ENCODE data around the gene NABP1.

NABP1 gene

DNA sequence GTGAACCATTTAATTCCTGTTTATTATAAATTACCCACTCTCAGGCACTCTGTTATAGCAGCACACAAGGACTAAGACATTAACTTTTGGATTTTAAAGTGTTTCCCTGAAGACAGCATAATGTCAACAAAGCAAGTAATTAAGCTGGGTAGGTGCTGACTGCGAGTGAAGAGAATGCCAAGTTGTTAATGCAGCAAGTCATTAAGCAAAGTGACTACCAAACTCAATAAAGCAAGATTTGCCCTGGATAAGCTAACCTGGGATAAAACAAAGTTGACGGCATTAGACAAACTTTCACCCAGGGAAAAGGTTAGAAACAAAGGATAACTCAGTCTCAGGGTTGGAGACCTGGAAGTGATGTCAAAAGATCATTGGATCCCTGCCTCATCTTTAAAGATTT is 28.4 kb upstream of the NABP1 start:
- no peak for DNase-seq (ENCODE audit: low read depth, low spot score)

DNA sequence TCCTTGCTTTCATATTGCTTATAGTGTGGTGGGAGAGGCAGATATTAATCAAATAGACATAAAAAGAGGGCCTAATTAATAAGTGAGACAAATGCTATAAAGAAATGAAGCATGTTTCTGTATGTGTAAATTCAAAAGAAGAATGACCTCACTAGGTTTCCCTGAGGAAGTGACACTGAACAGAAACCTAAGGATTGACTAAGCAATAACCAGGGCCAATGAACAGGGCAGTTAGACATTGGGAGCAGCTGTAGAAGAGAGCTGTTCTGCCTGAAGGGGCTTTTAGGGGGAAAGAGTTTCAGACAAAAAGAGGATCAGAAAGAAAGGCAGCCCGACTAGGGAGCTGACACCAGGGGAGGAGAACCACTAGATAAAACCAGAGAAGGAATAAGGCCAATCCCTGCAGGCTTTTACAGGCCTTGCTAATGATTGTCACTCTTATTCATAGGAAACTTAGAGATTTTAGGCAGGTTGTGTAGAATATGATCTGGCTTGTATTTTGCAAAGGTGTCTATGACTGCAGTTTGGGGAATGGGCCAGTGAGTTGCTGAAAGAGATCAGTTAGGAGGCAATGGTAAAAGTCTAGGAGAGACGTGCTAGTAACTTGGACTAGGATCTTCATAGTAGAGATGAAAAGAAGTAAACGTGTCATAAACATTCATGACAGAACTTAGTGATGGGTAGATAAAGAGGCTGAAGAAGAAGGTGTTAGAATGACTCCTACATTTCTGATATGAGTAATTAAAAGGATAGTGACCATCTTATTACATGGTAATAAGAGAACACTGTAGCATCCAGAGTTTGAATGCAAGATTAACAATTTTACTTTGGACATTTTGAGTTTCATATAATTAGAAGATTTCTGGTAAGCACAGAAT is 26.8 kb upstream of the NABP1 start:
- DNase-seq (ENCODE audit: low read depth, low spot score): no peak
- no peak overlapping the region for H3K4me3 ChIP-seq (ENCODE audit: low read depth, low read length)
- in situ Hi-C loops (cut with HindIII; ENCODE audit: low sequenced_read_pairs): no loop called here
- TF ChIP-seq, protein P1, sequence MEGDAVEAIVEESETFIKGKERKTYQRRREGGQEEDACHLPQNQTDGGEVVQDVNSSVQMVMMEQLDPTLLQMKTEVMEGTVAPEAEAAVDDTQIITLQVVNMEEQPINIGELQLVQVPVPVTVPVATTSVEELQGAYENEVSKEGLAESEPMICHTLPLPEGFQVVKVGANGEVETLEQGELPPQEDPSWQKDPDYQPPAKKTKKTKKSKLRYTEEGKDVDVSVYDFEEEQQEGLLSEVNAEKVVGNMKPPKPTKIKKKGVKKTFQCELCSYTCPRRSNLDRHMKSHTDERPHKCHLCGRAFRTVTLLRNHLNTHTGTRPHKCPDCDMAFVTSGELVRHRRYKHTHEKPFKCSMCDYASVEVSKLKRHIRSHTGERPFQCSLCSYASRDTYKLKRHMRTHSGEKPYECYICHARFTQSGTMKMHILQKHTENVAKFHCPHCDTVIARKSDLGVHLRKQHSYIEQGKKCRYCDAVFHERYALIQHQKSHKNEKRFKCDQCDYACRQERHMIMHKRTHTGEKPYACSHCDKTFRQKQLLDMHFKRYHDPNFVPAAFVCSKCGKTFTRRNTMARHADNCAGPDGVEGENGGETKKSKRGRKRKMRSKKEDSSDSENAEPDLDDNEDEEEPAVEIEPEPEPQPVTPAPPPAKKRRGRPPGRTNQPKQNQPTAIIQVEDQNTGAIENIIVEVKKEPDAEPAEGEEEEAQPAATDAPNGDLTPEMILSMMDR (IDR thresholded peaks at IDR 0.05; ENCODE audit: low read depth, low read length): no peak

More for the DNA sequence above, 28.4 kb upstream of the NABP1 start:
- in situ Hi-C loops (cut with HindIII; ENCODE audit: low sequenced_read_pairs): no loop called here
- TF ChIP-seq, protein P1 (IDR thresholded peaks at IDR 0.05; ENCODE audit: low read depth, low read length): no peak
- no peak overlapping the region for H3K4me3 ChIP-seq (ENCODE audit: low read depth, low read length)

DNA sequence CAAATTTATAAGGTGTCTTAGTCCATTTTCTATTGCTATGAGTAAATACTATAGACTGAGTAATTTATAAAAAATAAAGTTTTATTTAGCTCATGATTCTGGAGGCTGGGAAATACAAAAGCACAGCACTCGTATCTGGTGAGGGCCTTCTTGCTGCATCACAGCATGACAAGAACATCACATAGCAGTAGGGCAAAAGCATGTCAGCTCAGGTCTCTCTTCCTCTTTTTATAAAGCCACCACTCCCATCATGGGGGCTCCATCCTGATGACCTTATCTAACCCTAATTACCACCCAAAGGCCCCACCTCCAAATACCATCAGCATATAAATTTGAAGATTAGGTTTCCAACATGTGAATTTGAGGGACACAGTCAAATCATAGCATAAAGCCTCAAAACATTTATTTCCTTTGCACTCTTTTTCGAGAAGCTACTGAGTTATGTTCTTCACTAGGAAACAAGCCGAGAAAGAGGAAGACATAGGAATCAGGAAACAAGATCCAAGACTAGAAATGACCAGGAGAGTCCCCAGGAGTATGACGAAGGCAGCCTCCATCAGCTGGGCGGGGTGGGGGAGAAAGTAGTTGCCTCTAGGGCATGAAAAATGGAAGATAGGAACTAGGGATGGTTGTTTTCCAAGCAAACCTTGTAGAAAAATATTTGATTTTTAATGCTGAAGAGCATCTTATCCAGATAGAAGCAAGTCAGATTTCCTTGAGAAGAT is 24.1 kb upstream of the NABP1 start:
- in situ Hi-C loops (cut with HindIII; ENCODE audit: low sequenced_read_pairs): no loop called here
- TF ChIP-seq, protein P1 (IDR thresholded peaks at IDR 0.05; ENCODE audit: low read depth, low read length): no peak
- H3K4me3 ChIP-seq (ENCODE audit: low read depth, low read length): no peak overlapping the region
- DNase-seq (ENCODE audit: low read depth, low spot score): no peak

DNA sequence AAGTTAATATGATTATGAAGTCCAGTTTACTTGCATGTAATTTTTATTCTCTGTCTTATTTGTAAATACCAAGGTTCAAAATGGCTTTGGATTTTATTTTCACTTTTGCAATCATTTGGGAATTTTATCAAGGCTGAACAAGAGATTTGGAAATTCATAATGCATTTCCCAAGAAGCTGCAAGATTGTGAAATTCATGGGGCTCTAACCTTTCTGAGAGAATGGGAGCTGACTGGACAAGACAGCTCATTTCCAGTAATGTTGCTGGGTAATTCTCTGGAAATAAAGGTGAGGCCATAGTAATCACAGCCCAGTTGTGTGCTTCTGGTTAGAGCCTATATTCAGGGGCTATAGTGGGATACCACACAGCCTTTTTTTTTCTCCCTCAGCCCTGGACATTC is 21.5 kb upstream of the NABP1 start:
- TF ChIP-seq, protein P1 (IDR thresholded peaks at IDR 0.05; ENCODE audit: low read depth, low read length): no peak
- in situ Hi-C loops (cut with HindIII; ENCODE audit: low sequenced_read_pairs): no loop called here
- no peak overlapping the region for H3K4me3 ChIP-seq (ENCODE audit: low read depth, low read length)
- peak; percentile 14 for DNase-seq (ENCODE audit: low read depth, low spot score)

DNA sequence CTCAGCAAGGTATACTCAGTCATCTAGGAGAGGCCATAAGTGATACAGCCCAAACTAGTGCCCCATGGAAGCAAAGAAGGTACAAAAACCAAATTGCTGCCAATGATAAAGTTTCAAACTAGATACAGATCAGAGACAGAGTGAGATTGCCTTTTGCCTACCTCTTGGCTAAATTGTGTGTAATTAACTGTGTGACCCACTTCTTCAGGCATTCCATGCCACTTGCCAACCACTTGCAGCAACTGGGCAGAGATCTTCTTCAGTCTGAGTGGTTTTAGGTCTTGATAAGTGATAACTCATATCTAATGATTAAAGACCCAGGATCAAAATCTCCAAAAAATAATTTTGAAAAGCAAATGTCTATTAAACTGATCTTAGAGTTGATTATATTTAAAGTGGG is 21.1 kb upstream of the NABP1 start:
- DNase-seq (ENCODE audit: low read depth, low spot score): no peak
- in situ Hi-C loops (cut with HindIII; ENCODE audit: low sequenced_read_pairs): no loop called here
- TF ChIP-seq, protein P1 (IDR thresholded peaks at IDR 0.05; ENCODE audit: low read depth, low read length): no peak
- H3K4me3 ChIP-seq (ENCODE audit: low read depth, low read length): no peak overlapping the region

DNA sequence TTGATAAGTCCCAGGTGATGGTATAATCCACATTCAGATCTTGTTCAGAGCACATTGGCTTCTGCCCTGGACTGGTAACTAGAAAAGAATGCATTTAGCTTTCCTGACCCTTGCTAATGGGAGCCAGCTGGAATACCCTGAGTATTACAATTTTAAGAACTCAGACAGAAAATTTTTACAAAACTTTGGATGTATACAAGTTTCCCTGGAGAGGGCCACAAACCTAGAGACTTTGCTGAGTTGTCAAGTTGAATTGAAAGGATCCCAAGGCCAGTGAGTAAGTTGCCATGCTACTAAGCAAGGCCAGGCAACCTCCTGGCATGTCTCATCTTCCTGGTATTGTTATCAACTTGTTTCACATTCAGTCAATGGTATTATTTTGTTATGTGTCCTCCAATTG is 20.0 kb upstream of the NABP1 start:
- DNase-seq (ENCODE audit: low read depth, low spot score): peak; percentile 67
- TF ChIP-seq, protein P1 (IDR thresholded peaks at IDR 0.05; ENCODE audit: low read depth, low read length): no peak
- H3K4me3 ChIP-seq (ENCODE audit: low read depth, low read length): no peak overlapping the region
- in situ Hi-C loops (cut with HindIII; ENCODE audit: low sequenced_read_pairs): no loop called here
